ENCODE results near the gene HHAT.
"Not testable (repeated sequence)": the region's sequence is repeated elsewhere in the genome, so short reads cannot be mapped to it uniquely, and the experiment has no call there.

Gene HHAT

DNA sequence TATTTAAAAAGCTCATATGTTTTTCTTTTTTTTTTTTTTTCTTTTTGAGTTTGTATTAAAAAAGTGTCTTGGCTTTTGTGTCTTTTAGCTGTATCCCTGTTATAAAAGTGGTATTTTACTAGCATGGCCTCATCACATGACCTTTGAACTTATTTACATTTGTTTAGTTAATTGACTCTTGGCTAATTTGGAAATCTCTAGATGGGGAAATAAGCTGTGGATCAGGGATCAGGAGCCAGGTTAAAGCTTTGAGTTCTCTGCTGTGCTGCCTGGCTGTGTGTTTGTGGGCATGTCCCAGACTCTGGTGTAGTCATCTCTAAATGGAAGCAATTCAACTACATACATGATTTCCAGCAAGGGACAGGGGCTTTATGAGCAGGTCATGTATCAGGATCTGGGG is 56.5 kb downstream of the HHAT start:
- no peak for DNase-seq (ENCODE audit: low read depth in 2 of 2, low spot score in 1 of 2)

DNA sequence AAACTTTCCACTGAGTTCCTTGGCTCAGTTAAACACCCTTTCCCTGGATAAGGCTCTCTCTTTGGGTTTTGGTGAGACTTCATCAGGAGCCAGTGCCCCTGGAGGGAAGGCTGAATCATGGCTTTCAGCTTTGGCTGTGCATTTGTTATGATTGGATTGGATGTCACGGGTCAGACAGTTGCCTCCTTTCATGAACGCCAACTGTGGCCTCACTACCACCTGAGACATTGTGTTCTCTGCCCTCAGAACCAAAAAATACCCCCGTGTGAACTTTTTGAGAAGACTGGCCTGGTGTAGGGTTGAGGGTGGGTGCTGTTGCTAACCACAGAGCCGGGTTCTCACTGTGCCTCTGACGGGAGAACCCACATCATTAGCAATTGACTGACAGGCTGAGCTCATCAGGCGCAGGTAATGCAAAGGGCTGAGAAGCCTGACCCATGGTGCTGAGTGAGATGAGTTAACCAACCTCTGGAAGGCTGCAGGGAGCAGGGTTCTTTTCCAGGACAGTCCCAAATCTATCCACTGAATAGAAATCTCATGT is 65.6 kb downstream of the HHAT start:
- DNase-seq (ENCODE audit: low read depth in 2 of 2, low spot score in 1 of 2): no peak

DNA sequence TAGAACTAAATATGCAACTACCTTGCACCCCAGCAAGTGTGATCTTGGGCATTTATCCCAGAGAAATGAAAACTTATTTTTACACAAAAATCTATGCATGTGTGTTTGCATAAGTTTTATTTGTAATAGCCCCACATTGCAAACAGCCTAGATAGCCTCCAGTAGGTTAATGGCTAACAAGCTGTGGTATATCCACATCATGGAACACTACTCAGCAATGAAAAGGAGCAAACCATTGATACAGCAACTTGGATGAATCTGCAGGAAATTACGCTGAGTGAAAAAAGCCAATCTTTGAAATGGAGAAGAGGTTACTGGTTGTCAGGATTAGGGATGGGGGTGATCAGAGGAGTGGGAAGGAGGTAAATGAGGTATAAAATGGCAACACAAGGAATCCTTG is 67.8 kb downstream of the HHAT start:
- DNase-seq (ENCODE audit: low read depth in 2 of 2, low spot score in 1 of 2): no peak

DNA sequence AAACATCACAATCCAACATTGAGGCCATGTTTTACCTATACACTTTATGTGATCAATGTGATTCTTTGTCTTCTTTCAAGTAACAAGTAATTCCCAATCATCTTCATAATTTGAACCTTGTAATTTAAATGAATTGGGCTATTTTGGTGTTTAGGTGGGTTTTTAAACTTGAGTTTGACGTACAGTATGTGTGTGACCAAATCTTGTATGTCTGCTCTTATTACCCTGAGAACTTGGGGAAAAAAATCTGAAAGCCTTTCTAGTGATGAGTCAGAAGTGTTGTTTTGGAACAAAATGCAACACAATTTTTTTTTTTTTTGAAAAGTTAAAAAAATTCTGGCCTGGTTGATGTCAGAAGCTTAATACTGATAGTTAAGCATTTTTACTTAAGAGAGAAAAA is 68.5 kb downstream of the HHAT start:
- no peak for DNase-seq (ENCODE audit: low read depth in 2 of 2, low spot score in 1 of 2)

DNA sequence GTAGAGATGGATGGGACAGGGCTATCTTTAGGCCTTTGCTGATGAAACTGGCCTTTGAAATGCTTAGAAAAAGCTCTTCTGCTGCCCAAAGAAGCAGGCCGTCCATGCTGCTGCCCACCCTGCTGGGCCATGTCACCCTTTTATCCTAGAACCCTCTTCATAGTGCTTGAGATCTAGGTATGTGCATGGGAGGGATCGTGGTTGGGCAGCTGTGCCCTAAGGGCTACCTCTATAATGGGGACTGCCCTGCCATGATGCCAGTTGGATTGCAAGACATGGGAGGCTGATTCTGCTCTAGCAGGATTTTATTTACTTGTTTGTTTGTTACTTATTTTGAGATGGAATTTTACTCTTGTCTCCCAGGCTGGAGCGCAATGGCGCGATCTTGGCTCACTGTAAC is 69.0 kb downstream of the HHAT start:
- DNase-seq (ENCODE audit: low read depth in 2 of 2, low spot score in 1 of 2): no peak

DNA sequence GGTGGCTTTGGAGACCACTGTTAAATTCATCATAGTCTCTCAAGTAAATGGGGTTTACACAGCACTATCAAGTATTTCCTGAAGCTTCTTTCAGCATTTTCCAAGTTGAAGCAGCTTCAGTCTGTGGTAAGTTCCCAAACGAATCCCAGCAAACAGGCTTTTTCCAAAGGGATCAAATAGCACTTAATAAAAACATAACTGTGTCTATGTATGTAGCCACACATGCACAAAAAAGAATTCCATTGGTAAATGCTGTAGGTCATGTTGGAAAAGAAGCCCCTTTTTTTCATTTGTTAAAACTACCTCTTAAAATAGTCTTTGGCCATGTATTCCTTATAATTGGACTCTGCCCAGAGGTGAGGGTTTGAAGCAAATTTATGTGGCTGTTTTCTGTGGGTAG is 69.8 kb downstream of the HHAT start:
- no peak for DNase-seq (ENCODE audit: low read depth in 2 of 2, low spot score in 1 of 2)

DNA sequence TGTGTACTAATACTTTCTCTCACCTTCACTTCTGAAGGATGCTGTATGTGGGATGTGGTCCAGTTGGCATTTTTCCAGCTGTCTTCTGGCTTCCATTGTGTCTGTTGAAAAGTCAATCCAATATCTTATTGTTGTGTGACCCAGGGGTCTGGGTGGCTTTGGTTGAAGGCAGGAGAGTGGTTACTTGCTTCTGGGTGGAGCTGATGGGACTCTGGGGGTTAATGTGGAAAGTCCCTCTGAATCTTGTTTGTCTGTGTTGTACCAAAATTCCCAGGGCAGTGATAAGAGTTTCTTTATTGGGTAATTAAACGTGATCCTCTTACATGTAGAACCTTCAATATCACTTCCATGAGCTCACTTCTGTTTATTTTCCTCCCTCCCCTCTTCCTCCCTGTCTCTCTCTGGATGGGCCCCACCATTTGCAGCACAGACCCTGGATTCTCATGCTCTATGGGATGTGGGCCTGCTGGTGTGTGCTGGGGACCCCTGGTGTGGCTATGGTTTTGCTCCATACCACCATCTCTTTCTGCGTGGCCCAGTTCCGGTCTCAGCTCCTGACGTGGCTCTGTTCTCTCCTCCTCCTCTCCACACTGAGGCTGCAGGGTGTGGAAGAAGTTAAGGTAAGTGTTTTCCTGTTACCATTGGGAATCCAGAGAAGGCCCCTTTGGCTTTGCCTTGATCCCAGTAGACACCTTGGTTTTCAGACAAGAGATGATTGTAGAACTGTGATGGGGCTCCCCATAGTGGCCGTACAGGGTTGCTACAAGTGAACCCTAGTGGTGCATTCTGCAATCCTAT is 71.5 kb downstream of the HHAT start:
- peak in 1 of 2 donors; percentile 15 for DNase-seq (ENCODE audit: low read depth in 2 of 2, low spot score in 1 of 2)

DNA sequence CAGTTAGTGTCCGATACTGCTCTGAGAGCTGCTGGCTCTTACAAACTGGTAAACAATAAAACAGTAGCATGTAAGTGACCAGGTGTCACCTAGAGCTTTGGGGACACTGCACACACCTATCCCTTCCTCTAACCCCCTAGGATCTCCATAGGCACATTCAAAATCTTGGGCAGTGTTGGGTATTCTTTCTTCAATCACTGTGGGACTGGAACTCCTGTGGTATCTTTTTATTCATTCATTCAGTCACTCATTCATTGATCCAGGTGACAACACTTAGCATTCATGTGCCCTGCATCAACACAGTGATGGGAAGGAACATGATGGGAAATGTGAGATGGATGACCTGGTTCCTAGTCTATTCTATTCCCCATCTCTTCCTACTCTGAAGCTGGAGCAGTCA is 73.9 kb downstream of the HHAT start:
- DNase-seq (ENCODE audit: low read depth in 2 of 2, low spot score in 1 of 2): no peak

DNA sequence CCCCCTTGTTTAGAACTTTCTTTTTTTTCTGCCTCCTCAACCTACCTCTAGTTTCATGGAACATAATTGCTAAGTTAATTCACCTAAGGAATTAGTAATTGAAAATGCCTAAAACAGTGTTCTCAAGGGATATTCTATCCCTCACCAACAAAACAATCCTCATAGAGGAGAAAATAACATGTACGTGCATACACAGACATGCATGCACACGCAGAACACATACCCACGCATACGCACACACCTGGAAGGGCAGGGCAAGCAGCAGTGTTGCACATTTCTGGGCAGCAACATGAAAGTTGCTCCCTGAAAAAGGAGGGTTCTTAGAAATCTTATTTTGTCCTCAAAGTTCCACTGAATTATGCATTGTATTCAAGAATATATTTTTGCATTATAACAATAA is 76.6 kb downstream of the HHAT start:
- DNase-seq (ENCODE audit: low read depth in 2 of 2, low spot score in 1 of 2): no peak

DNA sequence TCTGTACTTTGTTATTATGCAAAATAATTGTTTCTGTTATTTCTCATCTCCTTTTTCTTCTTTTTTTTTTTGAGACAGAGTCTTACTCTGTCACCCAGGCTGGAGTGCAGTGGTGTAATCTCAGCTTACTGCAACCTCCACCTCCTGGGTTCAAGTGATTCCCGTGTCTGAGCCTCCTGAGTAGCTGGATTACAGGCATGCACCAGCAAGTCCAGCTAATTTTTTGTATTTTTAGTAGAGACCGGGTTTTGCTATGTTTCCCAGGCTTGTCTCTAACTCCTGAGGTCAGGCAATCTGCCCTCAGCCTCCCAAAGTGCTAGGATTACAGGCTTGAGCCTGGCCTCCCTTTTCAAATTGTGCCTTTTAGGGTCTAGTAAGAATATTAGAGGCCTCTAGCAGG is 77.6 kb downstream of the HHAT start:
- DNase-seq (ENCODE audit: low read depth in 2 of 2, low spot score in 1 of 2): not testable (repeated sequence)

DNA sequence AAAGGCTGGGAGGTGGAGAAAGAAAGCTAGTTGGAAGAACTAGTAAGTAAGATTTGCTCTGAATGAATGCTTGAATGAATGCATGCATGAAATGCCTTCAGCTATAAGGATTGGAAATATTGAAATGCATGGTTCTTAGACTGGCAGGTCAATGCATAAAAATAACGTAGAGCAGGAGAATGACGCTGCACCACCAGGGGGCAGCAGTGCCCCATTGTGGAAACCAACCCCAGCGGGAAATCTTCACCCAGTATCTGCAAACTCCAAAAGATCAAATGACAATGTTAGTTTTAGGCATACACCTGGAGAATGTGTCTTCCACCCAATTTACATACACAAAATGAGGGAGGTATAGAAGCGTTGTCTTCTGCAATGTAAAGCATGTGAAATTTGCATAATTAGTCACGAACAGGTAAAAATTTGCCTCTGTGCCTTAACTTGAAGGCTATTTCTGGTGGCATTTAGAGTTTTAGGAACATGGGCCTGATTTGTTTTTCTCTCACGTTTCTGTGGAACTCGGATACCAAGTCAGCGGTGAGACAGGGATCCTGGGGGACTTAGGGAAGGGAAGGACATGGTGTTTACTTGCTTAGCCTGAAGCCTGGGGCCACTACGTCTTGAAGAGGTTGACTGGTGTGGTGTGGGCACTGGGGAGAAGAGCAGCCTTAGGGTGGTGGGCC is 78.6 kb downstream of the HHAT start:
- DNase-seq (ENCODE audit: low read depth in 2 of 2, low spot score in 1 of 2): peak; percentile 52 to 62

DNA sequence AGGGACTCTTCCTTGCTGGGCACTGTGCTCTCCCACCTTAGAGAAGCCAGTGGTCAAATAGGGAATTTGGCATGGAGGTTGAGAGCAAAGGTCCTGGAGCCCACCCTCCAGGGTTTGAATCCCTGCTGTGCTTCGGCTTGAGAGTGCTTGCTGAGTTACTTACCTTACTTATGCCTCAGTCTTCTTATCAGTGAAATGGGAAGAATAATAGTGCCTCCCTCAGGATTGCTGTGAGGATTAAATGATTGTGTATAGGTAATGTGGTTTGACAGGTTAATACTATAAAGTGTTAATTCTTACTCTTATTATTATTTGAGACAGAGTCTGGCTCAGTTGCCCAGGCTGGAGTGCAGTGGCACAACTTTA is 79.2 kb downstream of the HHAT start:
- DNase-seq (ENCODE audit: low read depth in 2 of 2, low spot score in 1 of 2): no peak

DNA sequence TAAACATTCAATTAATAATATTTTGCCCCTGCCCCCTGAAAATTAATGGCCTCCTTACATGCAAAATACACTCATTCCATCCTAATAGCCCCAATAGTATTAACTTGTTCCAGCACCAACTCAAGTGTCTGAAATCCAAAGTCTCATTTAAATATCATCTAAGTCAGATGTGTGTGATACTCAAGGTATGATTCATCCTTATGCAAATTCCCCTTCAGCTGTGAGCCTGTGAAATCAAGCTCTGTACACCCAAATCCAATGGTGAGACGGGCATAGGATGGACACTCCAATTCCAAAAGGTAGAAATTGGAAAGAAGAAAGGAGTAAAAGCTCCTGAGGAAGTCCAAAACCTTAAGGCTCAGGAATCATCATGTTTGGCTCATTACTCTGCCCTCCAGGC is 83.5 kb downstream of the HHAT start:
- no peak for DNase-seq (ENCODE audit: low read depth in 2 of 2, low spot score in 1 of 2)

DNA sequence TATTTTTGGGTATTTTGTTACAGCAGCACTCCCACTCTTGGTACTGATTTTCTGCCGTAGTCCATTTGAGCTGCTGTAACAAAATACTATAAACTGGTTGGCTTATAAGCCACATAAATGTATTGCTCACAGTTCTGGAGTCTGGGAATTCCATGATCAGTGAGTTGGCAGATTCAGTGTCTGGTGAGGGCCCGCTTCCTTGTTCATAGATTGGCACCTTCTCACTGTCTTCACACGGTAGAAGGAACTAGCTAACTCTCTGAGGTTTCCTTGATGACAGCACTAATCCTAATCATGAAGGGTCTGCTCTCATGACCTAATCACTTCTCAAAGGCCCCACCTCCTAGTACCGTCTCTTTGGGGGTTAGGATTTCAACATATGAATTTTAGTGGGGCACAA is 85.2 kb downstream of the HHAT start:
- DNase-seq (ENCODE audit: low read depth in 2 of 2, low spot score in 1 of 2): no peak

DNA sequence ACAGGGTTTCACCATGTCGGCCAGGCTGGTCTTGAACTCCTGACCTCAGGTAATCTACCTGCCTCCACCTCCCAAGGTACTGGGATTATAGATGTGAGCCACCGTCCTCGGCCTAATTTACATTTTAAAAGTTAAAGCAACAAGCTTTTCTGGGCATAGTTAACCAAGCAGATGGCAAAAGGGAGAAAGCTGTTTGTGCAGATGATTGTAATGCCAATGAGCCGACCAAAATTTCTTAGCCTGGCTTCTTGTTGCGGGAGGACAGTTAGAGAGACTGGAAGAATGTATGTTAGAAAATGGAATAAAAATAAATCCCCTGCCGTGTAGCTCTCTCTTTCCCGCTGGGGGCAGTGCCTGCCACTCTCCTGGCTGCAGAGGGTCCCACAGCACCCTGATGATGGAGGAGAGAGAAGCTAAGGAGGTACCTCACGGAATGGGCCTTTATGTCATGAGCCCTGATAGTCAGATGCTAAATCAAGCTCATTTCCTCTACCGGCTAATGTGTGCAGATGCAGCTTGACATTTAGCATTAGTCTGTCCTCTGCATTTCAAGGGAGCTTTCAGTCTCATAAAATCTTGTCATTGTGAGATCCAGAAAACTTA is 87.2 kb downstream of the HHAT start:
- DNase-seq (ENCODE audit: low read depth in 2 of 2, low spot score in 1 of 2): no peak

DNA sequence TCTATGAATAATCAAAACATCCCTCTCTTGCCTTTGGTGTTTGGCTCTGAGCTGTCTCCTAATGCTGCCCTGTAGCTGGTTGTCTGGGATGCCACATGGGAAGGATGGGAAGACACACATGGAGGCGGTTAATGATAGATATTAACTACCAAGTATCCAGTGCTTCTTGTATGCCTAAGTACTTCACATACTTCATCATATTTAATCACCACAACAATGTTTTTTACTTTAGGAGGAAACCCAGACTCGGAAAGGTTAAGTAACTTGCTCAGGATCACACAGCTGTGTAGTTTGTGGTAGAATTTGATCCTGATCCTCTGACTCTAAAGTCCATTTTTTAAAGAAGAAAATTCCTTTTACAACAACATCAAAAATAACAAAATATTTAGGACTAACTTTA is 88.0 kb downstream of the HHAT start:
- no peak for DNase-seq (ENCODE audit: low read depth in 2 of 2, low spot score in 1 of 2)

DNA sequence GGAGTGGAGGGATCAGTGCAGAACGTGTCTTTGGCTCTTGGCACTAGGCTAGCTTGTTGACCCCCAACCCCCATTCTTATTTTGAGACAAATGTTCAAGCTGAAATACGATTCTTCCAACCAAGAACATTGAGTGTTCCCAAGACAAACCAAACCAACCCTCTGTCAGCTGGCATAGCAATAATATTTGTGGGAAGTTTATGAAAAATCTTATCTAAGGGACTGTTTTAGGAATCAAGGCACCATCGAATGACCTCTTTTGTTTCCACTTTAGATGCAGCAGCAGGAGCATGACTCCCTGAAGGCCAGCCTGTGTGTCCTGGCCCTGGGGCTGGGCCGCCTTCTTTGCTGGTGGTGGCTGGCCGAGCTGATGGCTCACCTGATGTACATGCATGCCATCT is 89.2 kb downstream of the HHAT start:
- DNase-seq (ENCODE audit: low read depth in 2 of 2, low spot score in 1 of 2): no peak

DNA sequence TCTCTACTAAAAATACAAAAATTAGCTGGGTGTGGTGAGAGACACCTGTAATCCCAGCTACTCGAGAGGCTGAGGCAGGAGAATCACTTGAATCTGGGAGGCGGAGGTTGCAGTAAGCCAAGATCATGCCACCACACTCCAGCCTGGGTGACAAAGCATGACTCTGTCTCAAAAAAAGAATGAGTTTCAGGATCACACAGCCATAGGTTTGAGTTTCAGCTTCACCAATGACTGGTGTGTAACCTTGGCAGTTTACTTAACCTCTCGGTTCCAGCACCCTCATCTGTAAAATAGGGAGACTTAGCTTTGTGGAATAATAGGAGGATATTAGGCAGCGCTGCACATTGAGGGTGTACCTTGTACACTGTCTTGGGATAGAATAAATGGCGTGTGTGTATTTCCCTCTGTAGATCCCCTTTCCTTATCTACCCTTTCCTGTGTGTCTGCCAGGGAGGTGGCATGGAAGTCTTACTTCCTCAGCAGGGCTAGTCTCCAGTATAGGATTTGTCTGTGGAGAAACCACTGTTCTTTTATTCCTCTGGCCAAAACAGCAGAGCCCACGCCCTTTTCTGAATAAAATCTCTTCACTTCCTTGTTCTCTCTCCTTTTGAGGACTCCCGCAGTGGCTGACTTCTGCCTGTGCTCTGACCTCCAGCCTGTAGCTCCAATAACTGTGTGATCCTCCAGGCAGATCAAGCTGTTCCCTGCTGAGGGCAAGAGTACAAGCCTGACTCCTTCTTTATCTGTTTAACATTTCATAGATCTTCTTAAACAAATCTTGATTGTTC is 90.4 kb downstream of the HHAT start:
- DNase-seq (ENCODE audit: low read depth in 2 of 2, low spot score in 1 of 2): no peak

DNA sequence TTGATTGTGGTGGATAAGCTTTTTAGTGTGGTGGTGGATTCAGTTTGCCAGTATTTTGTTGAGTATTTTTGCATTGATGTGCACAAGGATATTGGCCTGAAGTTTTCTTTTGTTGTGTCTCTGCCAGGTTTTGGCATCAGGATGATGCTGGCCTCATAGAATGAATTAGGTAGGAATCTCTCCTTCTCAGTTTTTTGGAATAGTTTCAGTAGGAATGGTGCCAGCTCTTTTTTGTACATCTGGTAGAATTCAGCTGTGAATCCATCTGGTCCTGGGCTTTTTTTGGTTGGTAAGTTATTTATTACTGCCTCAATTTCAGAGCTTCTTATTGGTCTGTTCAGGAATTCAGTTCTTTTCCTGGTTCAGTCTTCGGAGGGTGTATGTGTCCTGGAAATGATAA is 98.0 kb downstream of the HHAT start:
- not testable (repeated sequence) for DNase-seq (ENCODE audit: low read depth in 2 of 2, low spot score in 1 of 2)

DNA sequence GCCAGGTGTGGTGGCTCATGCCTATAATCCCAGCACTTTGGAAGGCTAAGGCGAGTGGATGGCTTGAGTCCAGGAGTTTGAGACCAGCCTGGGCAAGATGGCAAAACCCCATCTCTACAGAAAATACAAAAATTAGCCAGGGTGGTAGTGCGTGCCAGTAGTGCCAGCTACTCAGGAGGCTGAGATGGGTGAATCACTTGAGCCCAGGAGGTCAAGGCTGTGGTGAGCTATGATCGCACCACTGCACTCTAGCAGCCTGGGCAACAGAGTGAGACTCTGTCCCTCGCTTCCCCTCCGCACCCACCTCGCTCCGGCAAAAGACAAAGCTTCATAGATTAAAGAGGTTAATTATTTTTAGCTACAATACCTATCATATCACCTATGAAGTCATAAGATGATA is 100.0 kb downstream of the HHAT start:
- DNase-seq (ENCODE audit: low read depth in 2 of 2, low spot score in 1 of 2): no peak

DNA sequence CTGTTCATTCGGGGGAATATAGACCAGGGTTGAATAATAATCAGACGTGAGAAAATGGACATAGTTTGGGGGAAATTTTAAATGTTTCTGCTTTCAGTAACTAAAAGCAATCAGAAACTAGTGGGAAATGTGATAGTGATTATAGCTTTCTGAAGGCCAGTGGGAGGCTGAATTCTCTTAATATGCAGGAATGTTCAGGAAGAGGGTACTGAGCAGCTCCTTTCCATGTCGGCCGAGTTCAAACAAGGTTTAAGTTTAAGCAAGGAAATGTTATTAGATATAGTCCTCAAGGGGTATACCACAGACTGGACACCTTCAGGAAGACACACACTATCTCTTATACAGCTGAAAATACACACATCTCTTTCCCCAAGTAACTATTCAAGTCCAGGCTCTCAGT is 105.5 kb downstream of the HHAT start:
- DNase-seq (ENCODE audit: low read depth in 2 of 2, low spot score in 1 of 2): no peak

DNA sequence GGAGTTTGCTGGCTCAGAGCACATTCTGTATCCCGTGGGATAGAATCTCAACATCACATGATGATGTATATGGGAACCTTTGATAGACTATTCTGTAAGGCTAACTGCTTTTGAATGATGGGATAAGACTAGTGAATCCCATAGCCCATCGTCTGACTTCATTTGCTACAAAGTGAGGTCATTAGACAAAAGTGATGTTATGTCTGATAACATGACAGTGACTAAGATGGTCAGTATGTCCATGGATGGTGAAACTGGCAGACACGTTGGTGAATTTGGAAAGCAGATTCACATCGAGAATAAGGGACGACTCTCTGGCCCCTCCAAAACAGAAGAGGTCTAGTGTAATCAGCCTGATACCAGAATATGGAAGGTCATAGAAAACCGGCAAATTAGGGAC is 108.4 kb downstream of the HHAT start:
- DNase-seq (ENCODE audit: low read depth in 2 of 2, low spot score in 1 of 2): no peak

Measured in stimulated activated CD8-positive, alpha-beta memory T cell treated with anti-CD3 and anti-CD28 coated beads, Interleukin-4, amount 100 ng/mL, for 1 hour (primary cell).